T1000 (cell line): Measurements from ENCODE around the gene BACH2.
"Not testable (repeated sequence)": the region's sequence is repeated elsewhere in the genome, so short reads cannot be mapped to it uniquely, and the experiment has no call there.

Experiments
- DNase-seq: peaks from one replicate; lab custom pipeline; 2025; ENCODE audit warnings: mixed read lengths; lab: John Stamatoyannopoulos, UW

The BACH2 gene

GRCh38 chr6:90124874-90125510, 171.7 kb downstream of the BACH2 start:
- no peak for DNase-seq

- no peak for DNase-seq
Measured at GRCh38 chr6:90123831-90124230, 172.8 kb downstream of the BACH2 start.

- DNase-seq = no peak
Measured at GRCh38 chr6:90121982-90122381, 174.7 kb downstream of the BACH2 start.

GRCh38 chr6:90120327-90120726, 176.3 kb downstream of the BACH2 start:
- no peak for DNase-seq

GRCh38 chr6:90119618-90120017, 177.0 kb downstream of the BACH2 start:
- DNase-seq = no peak

- DNase-seq = no peak
Measured at GRCh38 chr6:90118581-90118980, 178.1 kb downstream of the BACH2 start.

- DNase-seq = no peak
Measured at GRCh38 chr6:90118069-90118468, 178.6 kb downstream of the BACH2 start.

- not testable (repeated sequence) for DNase-seq
Measured at GRCh38 chr6:90116126-90116525, 180.5 kb downstream of the BACH2 start.

- no peak for DNase-seq
Measured at GRCh38 chr6:90113389-90113788, 183.3 kb downstream of the BACH2 start.

GRCh38 chr6:90111387-90111786, 185.3 kb downstream of the BACH2 start:
- DNase-seq = no peak

- no peak for DNase-seq
Measured at GRCh38 chr6:90110971-90111370, 185.7 kb downstream of the BACH2 start.

GRCh38 chr6:90109141-90109540, 187.5 kb downstream of the BACH2 start:
- no peak for DNase-seq

GRCh38 chr6:90107771-90108282, 188.8 kb downstream of the BACH2 start:
- DNase-seq = no peak

- no peak for DNase-seq
Measured at GRCh38 chr6:90107371-90107770, 189.3 kb downstream of the BACH2 start.

GRCh38 chr6:90106449-90106848, 190.2 kb downstream of the BACH2 start:
- DNase-seq = no peak

- DNase-seq = no peak
Measured at GRCh38 chr6:90105506-90106170, 191.0 kb downstream of the BACH2 start.

GRCh38 chr6:90103056-90103800, 193.4 kb downstream of the BACH2 start:
- no peak for DNase-seq

GRCh38 chr6:90101403-90101802, 195.2 kb downstream of the BACH2 start:
- DNase-seq = no peak

GRCh38 chr6:90100059-90100665, 196.5 kb downstream of the BACH2 start:
- no peak for DNase-seq

GRCh38 chr6:90098627-90099026, 198.0 kb downstream of the BACH2 start:
- no peak for DNase-seq

GRCh38 chr6:90098001-90098531, 198.6 kb downstream of the BACH2 start:
- DNase-seq = peak; percentile 30

- DNase-seq = no peak
Measured at GRCh38 chr6:90097356-90097755, 199.3 kb downstream of the BACH2 start.
